Stimulated activated CD4-positive, alpha-beta T cell treated with anti-CD3 and anti-CD28 coated beads, Interleukin-4, amount 100 ng/mL, for 24 hours (primary cell): Measurements from ENCODE around the gene PCMTD2.
"Not testable (repeated sequence)": the region's sequence is repeated elsewhere in the genome, so short reads cannot be mapped to it uniquely, and the experiment has no call there.

Experiments used
- DNase-seq: peaks from one replicate; pipeline ENCODE4 v3.0.0-alpha.2; 2020

PCMTD2 gene

DNA sequence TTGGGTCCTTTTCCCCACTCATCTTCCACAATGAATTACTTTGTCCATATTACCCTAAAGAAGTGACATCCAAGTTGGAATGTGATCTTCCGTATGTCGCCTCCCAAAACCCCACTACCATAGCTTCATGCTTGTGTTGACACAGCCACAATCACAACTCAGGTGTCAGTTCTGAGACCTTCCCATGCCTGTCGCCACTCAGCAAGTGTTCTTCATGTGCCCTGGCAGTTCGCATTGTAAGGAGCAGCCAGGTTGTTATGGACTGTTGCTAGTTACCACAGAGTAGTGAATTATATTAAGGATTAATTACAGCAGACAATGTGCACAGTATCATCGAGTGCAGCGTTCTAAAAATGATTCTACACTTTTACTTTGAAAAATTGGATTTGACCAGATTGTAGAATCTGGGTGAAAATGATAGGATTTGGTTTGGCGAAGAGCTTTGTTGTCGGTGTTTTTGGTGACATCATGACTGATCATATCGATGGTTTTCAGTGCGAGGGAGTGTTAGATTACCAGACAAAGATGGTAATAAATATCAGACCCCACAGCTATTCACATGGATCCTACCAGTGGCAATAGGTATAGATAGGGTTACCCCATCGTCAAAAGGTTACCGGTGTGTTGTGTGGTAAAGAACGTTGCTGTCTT is 1.7 kb downstream of the PCMTD2 start:
- no peak for DNase-seq

DNA sequence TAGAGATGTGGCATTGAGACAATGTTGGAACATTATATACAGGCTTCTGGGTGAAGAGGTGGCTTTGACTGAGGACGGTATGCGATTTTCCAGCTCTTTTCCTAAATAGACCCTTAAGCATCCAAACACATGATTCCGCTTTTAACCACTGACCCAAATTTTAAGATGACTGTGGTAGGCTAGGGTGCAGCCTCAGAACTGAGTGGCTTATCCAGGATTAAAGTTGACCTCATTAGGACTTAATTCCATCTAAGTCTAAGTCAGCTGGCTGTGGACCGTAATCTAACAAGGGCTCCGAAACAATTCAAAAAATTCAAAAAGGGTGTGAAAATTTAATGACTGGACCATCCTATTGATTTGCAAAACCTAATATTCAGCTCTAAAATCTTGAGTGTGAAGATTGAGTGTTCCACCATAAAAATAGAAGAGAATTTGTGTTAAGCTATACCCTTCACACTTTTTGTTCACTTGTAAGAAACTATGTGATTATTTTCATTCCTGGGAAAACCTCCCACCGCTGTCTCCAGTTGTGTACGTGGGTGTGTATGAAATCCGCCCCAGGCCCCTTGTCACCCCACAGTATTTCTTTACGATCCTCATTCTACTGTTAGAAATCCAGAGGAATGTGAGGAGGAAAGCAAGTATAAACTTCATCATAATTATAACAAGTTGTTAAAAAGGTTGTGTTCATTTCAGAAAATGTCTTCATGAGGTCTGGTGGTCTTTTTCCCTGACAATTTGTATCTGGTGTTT is 2.7 kb downstream of the PCMTD2 start:
- DNase-seq, result no peak

DNA sequence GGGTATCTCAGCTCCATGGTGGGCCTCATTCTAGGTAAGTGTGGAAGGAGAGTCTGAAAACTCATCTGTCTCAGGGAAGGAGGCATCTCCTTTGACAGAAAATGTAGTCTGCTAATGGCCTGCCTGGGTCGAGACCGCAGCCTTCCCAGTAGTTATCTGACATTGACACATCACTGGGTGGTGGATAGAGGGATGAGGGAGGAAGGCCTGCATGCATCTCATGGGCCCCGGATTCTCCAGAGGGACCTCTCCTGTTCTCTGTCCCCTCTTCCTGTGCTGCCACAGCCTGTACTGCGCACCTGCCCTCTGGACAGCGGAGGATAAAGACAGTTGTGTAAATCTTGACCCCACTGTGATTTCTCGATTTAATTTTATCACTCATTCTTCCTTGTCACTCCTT is 4.7 kb downstream of the PCMTD2 start:
- DNase-seq, result no peak

DNA sequence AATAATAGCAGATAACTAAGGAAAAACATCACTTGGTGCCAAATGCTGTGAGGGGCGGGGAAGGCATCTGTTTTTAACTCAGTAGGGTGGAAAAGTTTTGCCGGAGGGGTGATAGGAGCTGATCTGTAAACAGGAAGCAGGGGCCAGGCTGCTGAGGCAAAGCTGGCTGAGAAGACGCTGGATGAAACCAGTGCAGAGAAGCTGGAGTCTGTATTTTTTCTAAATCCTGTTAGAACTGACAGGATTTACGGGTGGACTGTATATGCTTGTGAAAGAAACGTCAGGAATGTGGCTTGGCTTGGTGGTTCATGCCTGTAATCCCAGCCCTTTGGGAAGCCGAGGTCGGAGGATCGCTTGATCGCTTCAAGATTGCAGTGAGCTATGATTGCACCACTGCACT is 5.6 kb downstream of the PCMTD2 start:
- no peak for DNase-seq

DNA sequence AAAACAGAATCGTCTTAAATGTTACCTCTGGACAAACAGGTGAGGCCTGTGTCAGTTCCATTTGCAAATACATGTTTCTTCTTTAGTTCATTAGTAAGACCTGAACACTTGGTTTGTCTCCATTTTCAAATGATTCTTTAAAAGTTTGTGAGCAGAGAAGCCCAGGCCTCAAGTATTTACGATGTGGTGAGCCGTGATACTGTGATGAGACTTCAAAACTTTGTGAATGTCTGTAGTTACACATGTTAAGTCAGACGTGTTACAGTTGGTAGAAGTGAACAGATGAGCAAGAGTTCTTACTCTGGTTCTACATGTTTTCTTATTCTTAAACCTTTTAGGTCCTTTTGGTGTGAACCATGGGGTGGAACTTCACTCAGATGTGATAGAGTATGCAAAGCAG is 8.5 kb downstream of the PCMTD2 start:
- DNase-seq, result no peak

DNA sequence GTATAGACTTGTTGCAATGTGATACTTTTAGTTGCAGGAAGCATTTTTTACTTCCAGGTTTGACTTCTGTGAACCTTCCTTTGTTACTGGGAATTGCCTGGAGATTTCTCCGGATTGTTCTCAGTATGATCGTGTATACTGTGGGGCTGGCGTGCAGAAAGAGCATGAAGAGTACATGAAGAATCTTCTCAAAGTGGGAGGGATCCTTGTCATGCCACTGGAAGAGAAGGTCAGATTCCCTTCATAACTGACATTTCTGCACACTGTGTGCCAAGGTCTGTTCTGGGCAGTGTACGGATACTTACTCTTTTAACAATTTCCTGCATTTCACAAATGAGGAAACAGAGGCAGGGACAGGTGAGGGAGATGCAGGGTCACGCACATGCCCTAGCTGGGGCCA is 9.7 kb downstream of the PCMTD2 start:
- no peak for DNase-seq

DNA sequence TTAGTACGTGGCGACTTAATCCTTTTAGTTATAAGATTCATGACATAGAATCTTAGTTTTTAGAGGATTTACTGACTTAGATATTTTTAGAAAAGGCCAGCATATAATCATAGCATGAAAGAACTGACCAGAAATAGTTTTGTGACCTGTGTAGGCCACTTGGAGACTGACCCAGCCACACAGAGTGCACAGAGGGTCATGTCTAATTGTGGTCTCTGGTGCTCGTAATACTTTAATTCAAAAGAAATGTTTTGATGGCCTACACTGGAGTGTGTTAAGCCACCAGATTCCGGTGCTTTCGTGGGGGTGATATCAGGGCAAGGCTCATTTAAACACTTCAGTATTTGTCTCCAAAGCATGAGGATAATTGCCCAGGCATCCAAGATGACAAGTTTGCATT is 11.4 kb downstream of the PCMTD2 start:
- no peak for DNase-seq

DNA sequence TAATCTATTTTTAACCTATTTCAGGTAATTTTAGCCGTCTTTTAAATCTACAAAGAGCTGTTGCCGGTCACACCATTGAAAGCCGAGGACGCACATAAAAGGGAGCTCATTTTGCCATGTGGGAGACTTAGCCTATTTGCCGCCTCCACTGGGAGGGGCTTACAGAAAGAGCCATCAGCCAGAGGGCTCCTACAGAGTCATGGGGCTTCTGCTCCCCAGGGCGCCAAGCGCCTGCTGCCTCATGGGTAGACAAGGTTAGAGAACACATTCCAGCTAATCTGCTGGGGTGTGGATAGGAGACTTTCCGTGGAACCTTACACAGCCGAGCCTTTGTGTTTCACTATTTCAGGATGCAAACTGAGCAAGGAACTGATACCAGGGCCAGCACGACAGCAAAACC is 12.6 kb downstream of the PCMTD2 start:
- no peak for DNase-seq

DNA sequence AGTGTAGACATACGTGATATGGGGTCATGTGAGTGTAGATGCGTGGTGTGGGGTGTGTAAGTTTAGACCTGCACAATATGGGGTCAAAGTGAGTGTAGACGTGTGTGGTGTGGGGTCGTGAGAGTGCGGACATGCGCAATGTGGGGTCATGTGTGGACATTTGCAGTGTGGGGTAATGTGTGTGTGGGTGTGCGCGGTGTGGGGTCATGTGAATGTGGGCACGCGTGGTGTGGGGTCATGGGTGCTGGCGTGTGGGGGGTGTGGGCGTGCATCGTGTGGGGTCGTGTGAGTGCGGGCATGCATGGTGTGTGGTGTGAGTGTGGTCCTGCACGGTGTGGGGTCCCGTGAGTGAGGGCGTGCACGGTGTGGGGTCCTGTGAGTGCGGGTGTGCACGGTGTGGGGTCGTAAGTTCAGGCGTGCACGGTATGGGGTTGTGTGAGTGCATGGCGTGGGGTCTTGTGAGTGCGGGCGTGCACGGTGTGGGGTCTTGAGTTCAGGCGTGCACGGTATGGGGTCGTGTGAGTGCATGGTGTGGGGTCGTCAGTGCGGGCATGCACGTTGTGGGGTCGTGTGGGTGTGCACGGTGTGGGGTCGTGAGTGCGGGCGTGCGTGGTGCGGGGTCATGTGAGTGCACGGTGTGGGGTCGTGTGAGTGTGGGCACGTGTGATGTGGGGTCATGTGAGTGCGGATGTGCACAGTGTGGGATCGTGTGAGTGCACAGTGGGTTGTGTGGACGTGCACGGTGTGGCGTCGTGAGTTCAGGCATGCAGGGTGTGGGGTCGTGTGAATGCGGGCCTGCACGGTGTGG is 14.3 kb downstream of the PCMTD2 start:
- no peak for DNase-seq

DNA sequence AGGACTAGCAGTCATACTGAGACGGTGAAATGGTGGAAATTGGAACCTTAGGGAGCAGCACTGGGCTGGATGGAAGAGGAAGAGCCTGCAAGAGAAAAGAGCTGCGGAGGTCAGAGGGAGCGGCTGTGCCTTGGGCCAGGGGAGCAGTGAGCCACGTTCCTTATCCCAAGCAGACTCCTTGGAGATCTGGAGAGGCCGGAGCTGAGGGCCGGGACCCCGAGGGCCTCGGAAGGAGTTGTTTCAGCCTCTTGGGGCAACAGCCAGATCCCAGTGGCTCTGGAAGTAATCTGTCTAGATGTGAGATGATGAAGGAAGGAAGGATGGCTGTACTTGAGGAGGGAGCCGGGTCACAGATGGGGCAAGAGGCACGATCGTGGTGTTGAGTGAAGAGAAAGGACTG is 16.1 kb downstream of the PCMTD2 start:
- DNase-seq, result no peak

DNA sequence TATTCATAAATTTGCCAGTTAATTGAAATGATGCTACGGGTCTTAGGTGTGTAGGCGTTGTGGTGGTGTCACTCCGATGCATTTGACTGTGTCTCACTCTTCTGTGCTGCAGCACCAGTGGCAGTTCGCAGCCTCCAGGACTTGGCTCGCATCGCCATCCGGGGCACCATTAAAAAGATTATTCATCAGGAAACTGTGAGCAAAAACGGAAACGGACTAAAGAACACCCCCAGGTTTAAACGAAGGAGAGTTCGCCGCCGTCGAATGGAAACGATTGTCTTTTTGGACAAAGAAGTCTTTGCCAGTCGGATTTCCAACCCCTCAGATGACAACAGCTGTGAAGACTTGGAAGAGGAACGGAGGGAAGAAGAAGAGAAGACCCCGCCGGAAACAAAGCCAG is 17.6 kb downstream of the PCMTD2 start:
- no peak for DNase-seq

DNA sequence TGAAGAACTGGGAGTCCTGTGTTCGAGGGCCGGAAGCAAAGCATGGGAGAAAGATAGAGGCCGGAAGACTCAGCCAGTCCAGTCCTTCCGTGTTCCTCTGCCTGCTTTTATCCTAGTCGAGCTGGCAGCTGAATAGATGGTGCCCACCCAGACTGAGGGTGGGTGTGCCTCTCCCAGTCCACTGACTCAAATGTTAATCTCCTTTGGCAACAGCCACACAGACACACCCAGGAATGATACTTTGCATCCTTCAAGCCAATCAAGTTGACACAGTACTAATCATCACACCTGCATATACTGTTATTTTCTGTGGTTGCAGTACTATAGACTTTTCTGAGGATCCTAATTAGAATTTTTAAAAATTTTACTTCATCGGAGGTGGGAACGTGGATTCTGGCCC is 21.3 kb downstream of the PCMTD2 start:
- no peak for DNase-seq

DNA sequence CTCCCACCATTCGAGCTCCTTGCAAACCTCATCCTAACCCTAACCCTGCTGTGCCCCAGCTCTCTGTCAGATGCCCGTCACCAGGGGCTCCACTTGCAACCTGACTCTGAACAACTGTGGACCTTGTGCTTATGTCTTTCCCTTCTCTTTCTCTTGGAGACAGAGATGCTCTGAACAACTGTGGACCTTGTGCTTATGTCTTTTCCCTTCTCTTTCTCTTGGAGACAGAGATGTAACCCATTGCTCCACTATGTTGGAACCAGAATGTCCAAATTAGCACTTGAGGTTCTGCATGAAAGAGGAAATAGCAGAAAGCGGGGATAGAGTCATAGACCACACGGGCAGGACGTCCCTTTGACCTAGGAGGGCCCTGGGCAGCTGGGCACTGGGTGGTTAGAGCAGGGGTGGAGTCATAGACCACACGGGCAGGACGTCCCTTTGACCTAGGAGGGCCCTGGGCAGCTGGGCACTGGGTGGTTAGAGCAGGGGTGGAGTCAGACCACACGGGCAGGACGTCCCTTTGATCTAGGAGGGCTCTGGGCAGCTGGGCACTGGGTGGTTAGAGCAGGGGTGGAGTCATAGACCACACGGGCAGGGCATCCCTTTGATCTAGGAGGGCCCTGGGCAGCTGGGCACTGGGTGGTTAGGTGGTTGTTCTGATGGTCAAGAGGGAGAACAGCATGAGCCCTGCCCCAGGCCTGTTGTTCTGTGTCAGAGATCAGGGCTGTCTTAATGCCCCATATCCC is 22.2 kb downstream of the PCMTD2 start:
- no peak for DNase-seq

DNA sequence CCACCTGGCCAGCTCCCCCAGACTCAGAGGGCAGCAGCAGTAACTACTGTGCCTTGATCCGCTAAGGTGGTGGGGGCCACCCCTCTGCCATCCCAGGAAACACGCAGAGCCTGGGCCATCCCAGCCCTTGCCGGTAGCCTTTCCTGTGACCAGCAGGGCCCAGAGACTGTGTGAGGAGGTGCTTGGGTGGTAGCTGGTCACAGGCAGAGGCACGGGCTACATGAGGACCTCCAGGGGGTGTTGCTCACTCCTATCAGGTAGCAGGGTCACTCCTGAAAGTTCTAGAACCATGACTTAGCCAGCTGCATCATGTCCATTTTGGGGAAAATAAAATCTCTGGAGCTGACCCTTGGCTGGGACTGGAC is 22.8 kb downstream of the PCMTD2 start:
- no peak for DNase-seq

DNA sequence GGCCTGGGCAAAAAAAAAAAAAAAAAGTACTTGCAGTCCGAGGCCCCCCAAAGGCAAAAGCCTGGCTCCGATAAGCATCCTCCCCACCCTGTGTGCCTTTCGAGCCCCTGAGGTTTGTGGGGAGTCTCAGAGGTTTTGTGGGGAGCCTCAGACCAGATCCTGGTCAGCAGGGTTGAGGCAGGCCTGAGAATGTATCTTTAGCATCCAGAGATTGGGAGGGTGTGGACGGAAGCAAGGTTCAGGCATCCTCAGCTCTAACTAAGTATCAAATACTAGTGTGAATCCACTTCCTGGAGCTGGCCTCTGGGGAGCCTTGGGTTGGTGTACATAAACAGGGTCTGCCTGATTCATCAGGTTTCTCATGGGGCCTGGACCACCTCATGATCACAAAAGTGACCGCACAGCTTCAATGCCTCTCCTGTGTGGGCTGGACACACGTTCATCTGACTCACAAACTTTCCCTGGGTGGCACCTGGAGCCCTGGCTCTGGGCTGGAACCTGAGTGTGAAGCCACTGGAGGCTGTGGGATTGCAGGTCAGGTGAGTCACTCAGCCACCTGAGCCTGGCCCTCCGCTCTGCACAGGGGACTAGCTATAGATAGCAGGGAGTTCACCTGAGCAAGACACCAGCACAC is 24.4 kb downstream of the PCMTD2 start:
- no peak for DNase-seq

DNA sequence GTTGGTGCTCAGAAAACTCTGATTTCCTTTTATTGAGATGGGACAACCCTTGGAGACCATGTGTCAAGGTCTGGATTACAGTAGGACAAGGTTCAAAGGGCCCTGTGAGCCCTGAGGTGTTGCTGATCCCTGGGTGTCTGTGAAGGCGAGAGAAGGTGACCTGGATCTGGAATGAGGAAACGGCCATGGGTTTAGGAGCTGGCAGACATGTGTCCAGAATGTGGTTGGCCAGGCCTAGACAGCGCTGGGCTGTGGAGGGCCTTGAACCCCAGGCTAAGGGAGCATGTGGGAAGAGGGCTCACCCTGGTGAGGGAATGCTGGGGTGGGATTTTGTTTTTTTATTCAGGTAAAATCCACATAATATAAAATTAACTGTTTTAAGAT is 24.9 kb downstream of the PCMTD2 start:
- DNase-seq, result no peak

DNA sequence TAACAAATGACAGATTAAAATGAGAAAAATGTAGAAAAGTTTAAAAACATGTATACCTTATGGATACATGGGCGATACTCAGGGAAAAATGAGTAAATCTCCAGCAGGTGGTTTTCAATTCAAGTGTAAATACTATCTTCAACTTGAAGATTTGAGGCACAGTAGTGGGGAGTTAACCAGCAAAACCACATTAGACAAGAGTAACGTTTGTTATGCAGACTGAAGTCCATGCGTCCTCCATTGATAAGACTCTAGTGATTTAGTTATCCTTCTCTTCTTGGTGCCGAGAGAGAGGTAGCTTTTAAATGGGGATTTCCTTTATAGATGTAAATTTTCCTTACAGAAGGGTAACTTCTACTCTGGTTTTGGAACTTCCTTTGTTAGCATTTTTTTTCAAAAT is 28.1 kb downstream of the PCMTD2 start:
- DNase-seq, result no peak

DNA sequence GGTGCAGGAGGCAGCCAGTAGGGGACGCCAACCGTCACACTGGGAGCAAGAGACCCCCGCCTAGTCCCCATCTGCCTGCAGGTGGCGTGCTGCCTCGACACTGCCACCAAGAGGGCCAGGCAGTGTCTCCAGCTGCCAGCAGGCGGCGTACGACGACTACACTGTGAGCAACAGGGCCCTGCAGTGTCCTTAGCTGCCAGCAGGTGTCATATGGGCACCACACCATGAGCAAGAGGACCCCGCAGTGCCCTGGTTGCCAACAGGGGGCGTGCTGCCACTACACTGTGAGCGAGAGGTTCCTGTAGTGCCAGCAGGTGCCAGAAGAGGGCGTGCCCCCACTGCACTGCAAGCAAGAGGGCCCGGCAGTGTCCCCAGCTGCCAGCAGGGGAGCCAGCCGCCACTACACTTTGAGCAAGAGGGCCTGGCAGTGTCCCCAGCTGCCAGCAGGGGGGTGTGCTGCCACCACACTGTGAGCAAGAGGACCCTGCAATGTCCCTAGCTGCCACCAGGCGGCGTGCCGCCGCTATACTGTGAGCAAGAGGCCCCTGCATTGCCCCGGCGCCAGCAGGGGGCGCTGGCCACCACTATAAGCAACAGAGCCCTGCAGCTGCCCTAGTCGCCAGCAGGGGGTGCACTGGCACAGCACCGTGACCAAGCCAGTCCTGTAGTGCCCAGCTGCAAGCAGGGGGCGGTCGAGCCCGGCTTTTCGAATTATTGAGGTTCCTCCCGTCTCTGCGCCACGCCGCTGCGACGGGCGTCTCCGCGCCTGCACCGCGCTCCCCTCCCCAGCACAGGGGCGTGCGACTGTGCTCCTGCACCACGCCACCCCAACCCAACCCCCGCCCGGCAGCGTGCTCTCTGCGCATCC is 30.3 kb downstream of the PCMTD2 start:
- peak; percentile 90 for DNase-seq

DNA sequence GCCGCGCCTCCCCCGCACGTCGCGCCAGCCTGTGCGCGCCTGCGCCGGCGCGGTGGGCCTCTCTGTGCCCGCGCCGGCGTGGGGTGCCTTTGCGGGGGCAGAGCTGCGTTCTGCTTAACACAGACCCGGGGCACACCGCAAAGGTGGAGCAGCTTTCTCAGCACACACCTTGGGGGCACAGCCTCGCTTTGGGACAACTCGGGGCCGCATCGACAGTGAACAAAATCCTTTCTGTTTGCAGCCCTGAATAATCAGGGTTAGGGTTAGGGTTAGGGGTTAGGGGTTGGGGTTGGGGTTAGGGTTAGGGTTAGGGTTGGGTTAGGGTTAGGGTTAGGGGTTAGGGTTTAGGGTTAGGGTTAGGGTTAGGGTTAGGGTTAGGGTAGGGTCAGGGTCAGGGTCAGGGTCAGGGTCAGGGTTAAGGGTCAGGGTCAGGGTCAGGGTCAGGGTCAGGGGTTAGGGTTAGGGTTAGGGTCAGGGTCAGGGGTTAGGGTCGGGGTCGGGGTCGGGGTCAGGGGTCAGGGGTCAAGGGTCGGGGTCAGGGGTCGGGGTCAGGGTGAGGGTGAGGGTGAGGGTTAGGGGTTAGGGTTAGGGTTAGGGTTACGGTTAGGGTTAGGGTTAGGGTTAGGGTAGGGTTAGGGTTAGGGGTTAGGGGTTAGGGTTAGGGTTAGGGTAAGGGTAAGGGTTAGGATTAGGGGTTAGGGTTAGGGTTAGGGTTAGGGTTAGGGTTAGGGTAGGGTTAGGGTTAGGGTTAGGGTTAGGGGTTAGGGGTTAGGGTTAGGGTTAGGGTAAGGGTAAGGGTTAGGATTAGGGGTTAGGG is 31.1 kb downstream of the PCMTD2 start:
- not testable (repeated sequence) for DNase-seq

DNA sequence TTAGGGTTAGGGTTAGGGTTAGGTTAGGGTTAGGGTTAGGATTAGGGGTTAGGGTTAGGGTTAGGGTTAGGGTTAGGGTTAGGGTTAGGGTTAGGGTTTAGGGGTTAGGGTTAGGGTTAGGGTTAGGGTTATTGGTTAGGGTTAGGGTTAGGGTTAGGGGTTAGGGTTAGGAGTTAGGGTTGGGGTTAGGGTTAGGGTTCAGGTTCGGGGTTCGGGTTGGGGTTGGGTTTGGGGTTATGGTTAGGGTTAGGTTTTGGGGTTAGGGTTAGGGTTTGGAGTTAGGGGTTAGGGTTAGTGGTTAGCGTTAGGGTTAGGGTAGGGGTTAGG is 31.7 kb downstream of the PCMTD2 start:
- not testable (repeated sequence) for DNase-seq

DNA sequence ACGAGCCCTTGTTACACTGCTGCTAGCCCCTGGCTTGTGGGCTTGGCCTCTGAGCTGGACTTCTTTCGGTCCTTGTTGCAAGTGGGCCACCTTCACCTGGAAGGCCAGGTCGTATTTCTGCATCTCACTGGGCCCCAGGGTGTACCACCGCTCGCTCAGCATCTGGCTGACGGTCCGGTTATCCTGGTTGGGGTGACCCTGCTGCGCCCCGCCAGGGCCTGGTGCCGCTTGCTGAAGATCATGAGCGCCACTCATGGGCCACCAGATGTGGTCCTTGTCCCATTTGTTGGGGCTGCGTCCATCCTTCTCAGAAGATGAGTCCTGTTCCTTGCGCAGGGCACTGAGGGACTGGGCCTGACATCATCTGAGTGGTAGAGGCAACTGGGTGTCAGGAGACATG is 36.6 kb downstream of the PCMTD2 start:
- DNase-seq, result not testable (repeated sequence)
